GM23338 (cell line): ENCODE data around the gene ZKSCAN2.

ENCODE experiments used
- CREB1 ChIP-seq: fragments of 250-450 bp; sonication (Bioruptor Pico); IDR thresholded peaks from 2 replicates; pipeline ENCODE4 v1.5.0; 2020; ENCODE audit warnings: low read depth, mild to moderate bottlenecking, moderate library complexity
- EZH2 ChIP-seq: fragments of 200-600 bp; sonication (generic); IDR thresholded peaks from one replicate; pipeline ENCODE4 v1.8.0; 2017; ENCODE audit warnings: antibody characterized with exemption, mild to moderate bottlenecking, low read depth; ENCODE audit not compliant: unreplicated experiment
- EZH2phosphoT487 ChIP-seq: fragments of 200-600 bp; sonication (generic); IDR thresholded peaks from one replicate; pipeline ENCODE4 v1.8.1; 2018; ENCODE audit warnings: antibody characterized with exemption; ENCODE audit not compliant: unreplicated experiment
- JUNB ChIP-seq: IDR thresholded peaks from one replicate; pipeline ENCODE4 v1.6.1; 2016; ENCODE audit warnings: antibody characterized with exemption; ENCODE audit not compliant: unreplicated experiment
- NANOG ChIP-seq: IDR thresholded peaks from 2 replicates; pipeline ENCODE4 v1.6.1; 2016; ENCODE audit warnings: antibody characterized with exemption, borderline replicate concordance
- POLR2AphosphoS5 ChIP-seq: IDR thresholded peaks from 2 replicates; pipeline ENCODE4 v1.6.1; 2016; ENCODE audit warnings: antibody characterized with exemption, low read depth
- TF ChIP-seq, protein P1 (sequence below), 2 experiments: fragments of 200-600 bp in 1 of 2; sonication (generic) in 1 of 2; conservative IDR thresholded peaks; 2 replicates each; pipeline versions ENCODE4 v1.5.1 to v1.6.1; 2016 to 2017; ENCODE audit warnings: antibody characterized with exemption in 2 of 2, low read depth in 2 of 2, mild to moderate bottlenecking in 2 of 2, moderate library complexity in 1 of 2
- TF ChIP-seq, protein P2 (sequence below): fragments of 250-450 bp; sonication (Bioruptor Pico); IDR thresholded peaks from 2 replicates; pipeline ENCODE4 v1.5.0; 2020; ENCODE audit warnings: mild to moderate bottlenecking, moderate library complexity
- TF ChIP-seq, protein P3 (sequence below): IDR thresholded peaks from one replicate; pipeline ENCODE4 v1.6.1; 2018; ENCODE audit warnings: antibody characterized with exemption; ENCODE audit not compliant: unreplicated experiment

DNA sequence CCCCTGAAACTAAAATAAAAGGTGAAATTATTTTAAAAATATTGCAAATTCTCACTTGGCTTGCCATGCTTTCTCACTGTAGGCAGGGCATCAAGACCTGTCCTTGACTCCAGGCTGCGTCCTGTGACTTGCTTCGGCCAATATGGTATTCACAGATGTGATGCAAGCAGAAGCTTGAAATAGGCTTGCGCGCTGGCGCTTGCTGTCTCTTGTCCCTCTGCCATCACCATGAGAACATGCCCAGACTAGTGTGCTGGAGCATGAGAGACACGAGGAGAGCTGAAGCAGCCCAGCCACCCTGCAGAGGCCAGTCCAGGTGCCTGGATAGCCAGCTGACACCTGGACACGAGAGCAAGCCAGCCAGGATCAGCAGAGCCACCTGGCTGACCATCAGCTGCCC, 21.8 kb upstream of the ZKSCAN2 start:
- no peak for TF ChIP-seq EZH2
- TF ChIP-seq, protein P1, sequence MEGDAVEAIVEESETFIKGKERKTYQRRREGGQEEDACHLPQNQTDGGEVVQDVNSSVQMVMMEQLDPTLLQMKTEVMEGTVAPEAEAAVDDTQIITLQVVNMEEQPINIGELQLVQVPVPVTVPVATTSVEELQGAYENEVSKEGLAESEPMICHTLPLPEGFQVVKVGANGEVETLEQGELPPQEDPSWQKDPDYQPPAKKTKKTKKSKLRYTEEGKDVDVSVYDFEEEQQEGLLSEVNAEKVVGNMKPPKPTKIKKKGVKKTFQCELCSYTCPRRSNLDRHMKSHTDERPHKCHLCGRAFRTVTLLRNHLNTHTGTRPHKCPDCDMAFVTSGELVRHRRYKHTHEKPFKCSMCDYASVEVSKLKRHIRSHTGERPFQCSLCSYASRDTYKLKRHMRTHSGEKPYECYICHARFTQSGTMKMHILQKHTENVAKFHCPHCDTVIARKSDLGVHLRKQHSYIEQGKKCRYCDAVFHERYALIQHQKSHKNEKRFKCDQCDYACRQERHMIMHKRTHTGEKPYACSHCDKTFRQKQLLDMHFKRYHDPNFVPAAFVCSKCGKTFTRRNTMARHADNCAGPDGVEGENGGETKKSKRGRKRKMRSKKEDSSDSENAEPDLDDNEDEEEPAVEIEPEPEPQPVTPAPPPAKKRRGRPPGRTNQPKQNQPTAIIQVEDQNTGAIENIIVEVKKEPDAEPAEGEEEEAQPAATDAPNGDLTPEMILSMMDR (conservative IDR thresholded peaks at IDR 0.05; ENCODE audit: low read depth in 2 of 2), result no peak
- TF ChIP-seq POLR2AphosphoS5, result no peak
- no peak for TF ChIP-seq EZH2phosphoT487
- TF ChIP-seq, protein P2, sequence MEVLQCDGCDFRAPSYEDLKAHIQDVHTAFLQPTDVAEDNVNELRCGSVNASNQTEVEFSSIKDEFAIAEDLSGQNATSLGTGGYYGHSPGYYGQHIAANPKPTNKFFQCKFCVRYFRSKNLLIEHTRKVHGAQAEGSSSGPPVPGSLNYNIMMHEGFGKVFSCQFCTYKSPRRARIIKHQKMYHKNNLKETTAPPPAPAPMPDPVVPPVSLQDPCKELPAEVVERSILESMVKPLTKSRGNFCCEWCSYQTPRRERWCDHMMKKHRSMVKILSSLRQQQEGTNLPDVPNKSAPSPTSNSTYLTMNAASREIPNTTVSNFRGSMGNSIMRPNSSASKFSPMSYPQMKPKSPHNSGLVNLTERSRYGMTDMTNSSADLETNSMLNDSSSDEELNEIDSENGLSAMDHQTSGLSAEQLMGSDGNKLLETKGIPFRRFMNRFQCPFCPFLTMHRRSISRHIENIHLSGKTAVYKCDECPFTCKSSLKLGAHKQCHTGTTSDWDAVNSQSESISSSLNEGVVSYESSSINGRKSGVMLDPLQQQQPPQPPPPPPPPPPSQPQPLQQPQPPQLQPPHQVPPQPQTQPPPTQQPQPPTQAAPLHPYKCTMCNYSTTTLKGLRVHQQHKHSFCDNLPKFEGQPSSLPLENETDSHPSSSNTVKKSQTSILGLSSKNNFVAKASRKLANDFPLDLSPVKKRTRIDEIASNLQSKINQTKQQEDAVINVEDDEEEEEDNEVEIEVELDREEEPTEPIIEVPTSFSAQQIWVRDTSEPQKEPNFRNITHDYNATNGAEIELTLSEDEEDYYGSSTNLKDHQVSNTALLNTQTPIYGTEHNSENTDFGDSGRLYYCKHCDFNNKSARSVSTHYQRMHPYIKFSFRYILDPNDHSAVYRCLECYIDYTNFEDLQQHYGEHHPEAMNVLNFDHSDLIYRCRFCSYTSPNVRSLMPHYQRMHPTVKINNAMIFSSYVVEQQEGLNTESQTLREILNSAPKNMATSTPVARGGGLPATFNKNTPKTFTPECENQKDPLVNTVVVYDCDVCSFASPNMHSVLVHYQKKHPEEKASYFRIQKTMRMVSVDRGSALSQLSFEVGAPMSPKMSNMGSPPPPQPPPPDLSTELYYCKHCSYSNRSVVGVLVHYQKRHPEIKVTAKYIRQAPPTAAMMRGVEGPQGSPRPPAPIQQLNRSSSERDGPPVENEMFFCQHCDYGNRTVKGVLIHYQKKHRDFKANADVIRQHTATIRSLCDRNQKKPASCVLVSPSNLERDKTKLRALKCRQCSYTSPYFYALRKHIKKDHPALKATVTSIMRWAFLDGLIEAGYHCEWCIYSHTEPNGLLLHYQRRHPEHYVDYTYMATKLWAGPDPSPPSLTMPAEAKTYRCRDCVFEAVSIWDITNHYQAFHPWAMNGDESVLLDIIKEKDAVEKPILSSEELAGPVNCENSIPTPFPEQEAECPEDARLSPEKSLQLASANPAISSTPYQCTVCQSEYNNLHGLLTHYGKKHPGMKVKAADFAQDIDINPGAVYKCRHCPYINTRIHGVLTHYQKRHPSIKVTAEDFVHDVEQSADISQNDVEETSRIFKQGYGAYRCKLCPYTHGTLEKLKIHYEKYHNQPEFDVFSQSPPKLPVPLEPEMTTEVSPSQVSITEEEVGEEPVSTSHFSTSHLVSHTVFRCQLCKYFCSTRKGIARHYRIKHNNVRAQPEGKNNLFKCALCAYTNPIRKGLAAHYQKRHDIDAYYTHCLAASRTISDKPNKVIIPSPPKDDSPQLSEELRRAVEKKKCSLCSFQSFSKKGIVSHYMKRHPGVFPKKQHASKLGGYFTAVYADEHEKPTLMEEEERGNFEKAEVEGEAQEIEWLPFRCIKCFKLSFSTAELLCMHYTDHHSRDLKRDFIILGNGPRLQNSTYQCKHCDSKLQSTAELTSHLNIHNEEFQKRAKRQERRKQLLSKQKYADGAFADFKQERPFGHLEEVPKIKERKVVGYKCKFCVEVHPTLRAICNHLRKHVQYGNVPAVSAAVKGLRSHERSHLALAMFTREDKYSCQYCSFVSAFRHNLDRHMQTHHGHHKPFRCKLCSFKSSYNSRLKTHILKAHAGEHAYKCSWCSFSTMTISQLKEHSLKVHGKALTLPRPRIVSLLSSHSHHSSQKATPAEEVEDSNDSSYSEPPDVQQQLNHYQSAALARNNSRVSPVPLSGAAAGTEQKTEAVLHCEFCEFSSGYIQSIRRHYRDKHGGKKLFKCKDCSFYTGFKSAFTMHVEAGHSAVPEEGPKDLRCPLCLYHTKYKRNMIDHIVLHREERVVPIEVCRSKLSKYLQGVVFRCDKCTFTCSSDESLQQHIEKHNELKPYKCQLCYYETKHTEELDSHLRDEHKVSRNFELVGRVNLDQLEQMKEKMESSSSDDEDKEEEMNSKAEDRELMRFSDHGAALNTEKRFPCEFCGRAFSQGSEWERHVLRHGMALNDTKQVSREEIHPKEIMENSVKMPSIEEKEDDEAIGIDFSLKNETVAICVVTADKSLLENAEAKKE, result no peak
- TF ChIP-seq CREB1, result no peak
- TF ChIP-seq, protein P3, sequence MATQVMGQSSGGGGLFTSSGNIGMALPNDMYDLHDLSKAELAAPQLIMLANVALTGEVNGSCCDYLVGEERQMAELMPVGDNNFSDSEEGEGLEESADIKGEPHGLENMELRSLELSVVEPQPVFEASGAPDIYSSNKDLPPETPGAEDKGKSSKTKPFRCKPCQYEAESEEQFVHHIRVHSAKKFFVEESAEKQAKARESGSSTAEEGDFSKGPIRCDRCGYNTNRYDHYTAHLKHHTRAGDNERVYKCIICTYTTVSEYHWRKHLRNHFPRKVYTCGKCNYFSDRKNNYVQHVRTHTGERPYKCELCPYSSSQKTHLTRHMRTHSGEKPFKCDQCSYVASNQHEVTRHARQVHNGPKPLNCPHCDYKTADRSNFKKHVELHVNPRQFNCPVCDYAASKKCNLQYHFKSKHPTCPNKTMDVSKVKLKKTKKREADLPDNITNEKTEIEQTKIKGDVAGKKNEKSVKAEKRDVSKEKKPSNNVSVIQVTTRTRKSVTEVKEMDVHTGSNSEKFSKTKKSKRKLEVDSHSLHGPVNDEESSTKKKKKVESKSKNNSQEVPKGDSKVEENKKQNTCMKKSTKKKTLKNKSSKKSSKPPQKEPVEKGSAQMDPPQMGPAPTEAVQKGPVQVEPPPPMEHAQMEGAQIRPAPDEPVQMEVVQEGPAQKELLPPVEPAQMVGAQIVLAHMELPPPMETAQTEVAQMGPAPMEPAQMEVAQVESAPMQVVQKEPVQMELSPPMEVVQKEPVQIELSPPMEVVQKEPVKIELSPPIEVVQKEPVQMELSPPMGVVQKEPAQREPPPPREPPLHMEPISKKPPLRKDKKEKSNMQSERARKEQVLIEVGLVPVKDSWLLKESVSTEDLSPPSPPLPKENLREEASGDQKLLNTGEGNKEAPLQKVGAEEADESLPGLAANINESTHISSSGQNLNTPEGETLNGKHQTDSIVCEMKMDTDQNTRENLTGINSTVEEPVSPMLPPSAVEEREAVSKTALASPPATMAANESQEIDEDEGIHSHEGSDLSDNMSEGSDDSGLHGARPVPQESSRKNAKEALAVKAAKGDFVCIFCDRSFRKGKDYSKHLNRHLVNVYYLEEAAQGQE, result no peak
- TF ChIP-seq NANOG, result no peak
- no peak for TF ChIP-seq JUNB
